Loucy (cell line): ENCODE data around the gene LTV1.
"Not testable (repeated sequence)": the region's sequence is repeated elsewhere in the genome, so short reads cannot be mapped to it uniquely, and the experiment has no call there.

Experiments
- H2AFZ ChIP-seq: fragments of 200-600 bp; sonication (generic); 2 replicates; pipeline ENCODE4 v1.6.0; 2016; ENCODE audit warnings: antibody characterized with exemption, mild to moderate bottlenecking, low read length, moderate library complexity
- H3F3A ChIP-seq: fragments of 200-600 bp; 2 replicates; pipeline ENCODE4 v1.6.0; 2016; ENCODE audit warnings: antibody characterized with exemption, low read depth, mild to moderate bottlenecking
- H3K27me3 ChIP-seq: fragments of 200-600 bp; sonication (generic); 2 replicates; pipeline ENCODE4 v1.6.1; 2014; ENCODE audit warnings: low read length, mild to moderate bottlenecking; ENCODE audit not compliant: insufficient read depth, poor library complexity, severe bottlenecking
- H3K36me3 ChIP-seq: fragments of 200-600 bp; sonication (generic); 2 replicates; pipeline ENCODE4 v1.6.1; 2016; ENCODE audit warnings: low read length; ENCODE audit not compliant: insufficient read depth
- H3K4me1 ChIP-seq: fragments of 200-600 bp; sonication (generic); 2 replicates; pipeline ENCODE4 v1.5.1; 2014; ENCODE audit warnings: low read length, mild to moderate bottlenecking; ENCODE audit not compliant: insufficient read depth, poor library complexity, severe bottlenecking
- H3K4me2 ChIP-seq: fragments of 200-600 bp; sonication (generic); 2 replicates; pipeline ENCODE4 v1.6.0; 2014; ENCODE audit warnings: antibody characterized with exemption, low read length, low read depth, mild to moderate bottlenecking; ENCODE audit not compliant: poor library complexity, severe bottlenecking
- H3K4me3 ChIP-seq: fragments of 200-600 bp; sonication (generic); 2 replicates; pipeline ENCODE4 v1.5.1; 2014; ENCODE audit warnings: low read length, mild to moderate bottlenecking, mixed read lengths; ENCODE audit not compliant: poor library complexity, severe bottlenecking
- H3K79me2 ChIP-seq: fragments of 200-600 bp; sonication (generic); 2 replicates; pipeline ENCODE4 v1.6.1; 2014; ENCODE audit warnings: low read length; ENCODE audit not compliant: insufficient read depth
- H3K9ac ChIP-seq: fragments of 200-600 bp; sonication (generic); 2 replicates; pipeline ENCODE4 v1.6.0; 2014; ENCODE audit warnings: mild to moderate bottlenecking, low read depth, low read length, moderate library complexity; ENCODE audit not compliant: poor library complexity, severe bottlenecking
- H3K9me2 ChIP-seq: fragments of 200-600 bp; sonication (generic); replicated peaks from 2 replicates; pipeline ENCODE4 v1.6.1; 2016; ENCODE audit warnings: low read depth, low read length, mixed read lengths
- H3K9me3 ChIP-seq: fragments of 200-600 bp; sonication (generic); 2 replicates; pipeline ENCODE4 v1.6.1; 2014; ENCODE audit warnings: mild to moderate bottlenecking, antibody characterized with exemption, low read length, low read depth; ENCODE audit not compliant: insufficient read depth
- H4K20me1 ChIP-seq: fragments of 200-600 bp; sonication (generic); 2 replicates; pipeline ENCODE4 v1.6.0; 2014; ENCODE audit warnings: antibody characterized with exemption, low read length, mild to moderate bottlenecking; ENCODE audit not compliant: insufficient read depth, poor library complexity, severe bottlenecking
- EZH2phosphoT487 ChIP-seq: fragments of 200-600 bp; IDR thresholded peaks from 2 replicates; pipeline ENCODE4 v1.6.1; 2018; ENCODE audit warnings: antibody characterized with exemption, mild to moderate bottlenecking, moderate library complexity, borderline replicate concordance
- TF ChIP-seq, protein P1 (sequence below): fragments of 200-600 bp; sonication (generic); conservative IDR thresholded peaks from 2 replicates; pipeline ENCODE4 v1.5.1; 2014; ENCODE audit warnings: mild to moderate bottlenecking, antibody characterized with exemption, low read length

LTV1 gene

DNA sequence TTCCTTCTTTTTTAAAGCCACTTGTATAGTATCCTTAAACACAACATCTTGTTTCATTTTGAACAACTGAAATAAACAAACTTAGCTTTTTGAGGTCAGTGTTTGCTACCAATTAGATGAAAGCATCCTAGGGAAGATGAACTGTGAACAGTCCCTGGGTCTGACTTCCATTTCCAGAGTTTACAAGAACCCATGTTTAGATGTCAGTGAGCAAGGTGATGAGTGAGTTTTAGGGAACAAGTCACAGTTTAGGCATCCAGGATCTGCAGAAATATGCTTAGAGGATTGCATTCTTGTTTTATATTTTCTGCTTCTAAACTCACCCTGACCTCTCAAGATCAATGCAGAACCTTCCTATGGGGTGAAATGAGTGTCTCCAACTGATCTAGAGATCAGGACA, 24.1 kb downstream of the LTV1 start:
- H3K79me2 ChIP-seq = no peaks in the 10 kb centered on the region
- H3K36me3 ChIP-seq = peaks cover 30% of the 10 kb centered on the region
- no peaks in the 10 kb centered on the region for H4K20me1 ChIP-seq
- TF ChIP-seq, protein P1, sequence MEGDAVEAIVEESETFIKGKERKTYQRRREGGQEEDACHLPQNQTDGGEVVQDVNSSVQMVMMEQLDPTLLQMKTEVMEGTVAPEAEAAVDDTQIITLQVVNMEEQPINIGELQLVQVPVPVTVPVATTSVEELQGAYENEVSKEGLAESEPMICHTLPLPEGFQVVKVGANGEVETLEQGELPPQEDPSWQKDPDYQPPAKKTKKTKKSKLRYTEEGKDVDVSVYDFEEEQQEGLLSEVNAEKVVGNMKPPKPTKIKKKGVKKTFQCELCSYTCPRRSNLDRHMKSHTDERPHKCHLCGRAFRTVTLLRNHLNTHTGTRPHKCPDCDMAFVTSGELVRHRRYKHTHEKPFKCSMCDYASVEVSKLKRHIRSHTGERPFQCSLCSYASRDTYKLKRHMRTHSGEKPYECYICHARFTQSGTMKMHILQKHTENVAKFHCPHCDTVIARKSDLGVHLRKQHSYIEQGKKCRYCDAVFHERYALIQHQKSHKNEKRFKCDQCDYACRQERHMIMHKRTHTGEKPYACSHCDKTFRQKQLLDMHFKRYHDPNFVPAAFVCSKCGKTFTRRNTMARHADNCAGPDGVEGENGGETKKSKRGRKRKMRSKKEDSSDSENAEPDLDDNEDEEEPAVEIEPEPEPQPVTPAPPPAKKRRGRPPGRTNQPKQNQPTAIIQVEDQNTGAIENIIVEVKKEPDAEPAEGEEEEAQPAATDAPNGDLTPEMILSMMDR = no peak
- no peak for TF ChIP-seq EZH2phosphoT487
- H3K9ac ChIP-seq = no peak overlapping the region
- H3F3A ChIP-seq = no peaks in the 10 kb centered on the region
- H3K9me3 ChIP-seq = no peaks in the 10 kb centered on the region
- H3K4me2 ChIP-seq = no peak overlapping the region
- no peaks in the 10 kb centered on the region for H3K4me1 ChIP-seq
- H3K4me3 ChIP-seq = no peak overlapping the region
- no peaks in the 10 kb centered on the region for H3K27me3 ChIP-seq
- no peak overlapping the region for H2AFZ ChIP-seq
- H3K9me2 ChIP-seq = no peaks in the 10 kb centered on the region

DNA sequence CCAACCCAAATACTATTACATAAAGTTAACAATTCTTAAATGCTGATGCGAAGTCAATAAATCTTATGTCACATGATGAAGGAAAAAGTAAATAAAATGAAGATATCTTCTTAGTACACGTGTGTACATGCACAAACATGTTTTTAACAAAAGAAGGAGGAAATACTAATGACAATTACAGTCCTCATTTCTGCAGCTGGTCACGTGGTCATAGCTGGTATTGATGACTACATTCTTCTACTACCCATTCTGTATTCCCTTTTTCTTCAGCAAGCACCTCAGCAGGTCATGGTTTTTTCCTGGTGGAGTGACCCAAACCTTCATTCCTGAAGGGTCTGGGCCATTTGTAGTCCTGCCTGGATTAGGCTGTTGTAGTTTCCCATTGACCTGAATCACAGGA, 25.7 kb downstream of the LTV1 start:
- not testable (repeated sequence) for H3K4me3 ChIP-seq, H4K20me1 ChIP-seq, H3K4me2 ChIP-seq, H3K9me2 ChIP-seq, H3K9me3 ChIP-seq, H3K9ac ChIP-seq, H3K79me2 ChIP-seq, H3K27me3 ChIP-seq, H3F3A ChIP-seq, H3K4me1 ChIP-seq, H2AFZ ChIP-seq
- peaks cover 16% of the 10 kb centered on the region; the same call in 1 of the 2 replicates for H3K36me3 ChIP-seq

DNA sequence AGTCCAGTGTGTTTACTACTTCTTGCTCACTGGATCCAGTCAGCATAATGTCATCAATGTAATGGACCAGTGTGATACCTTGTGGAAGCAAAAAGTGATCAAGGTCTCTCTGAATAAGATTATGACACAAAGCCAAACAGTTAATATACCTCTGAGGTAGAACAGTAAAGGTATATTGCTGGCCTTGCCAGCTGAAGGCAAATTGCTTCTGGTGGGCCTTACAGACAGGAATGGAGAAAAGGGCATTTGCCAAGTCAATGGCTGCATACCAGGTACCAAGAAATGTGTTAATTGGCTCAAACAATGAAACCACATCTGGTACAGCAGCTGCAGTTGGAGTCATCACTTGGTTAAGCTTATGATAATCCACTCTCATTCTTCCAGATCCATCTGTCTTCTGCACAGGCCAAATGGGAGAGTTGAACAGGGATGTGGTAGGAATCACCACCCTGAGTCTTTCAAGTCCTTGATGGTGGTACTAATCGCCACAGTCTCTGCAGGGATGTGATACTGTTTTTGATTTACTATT, 28.1 kb downstream of the LTV1 start:
- not testable (repeated sequence) for H3K36me3 ChIP-seq, H2AFZ ChIP-seq, H3F3A ChIP-seq, H3K4me2 ChIP-seq, H3K4me3 ChIP-seq, H3K4me1 ChIP-seq, H3K9ac ChIP-seq, H3K9me2 ChIP-seq, H3K79me2 ChIP-seq, H3K9me3 ChIP-seq, H4K20me1 ChIP-seq, H3K27me3 ChIP-seq

DNA sequence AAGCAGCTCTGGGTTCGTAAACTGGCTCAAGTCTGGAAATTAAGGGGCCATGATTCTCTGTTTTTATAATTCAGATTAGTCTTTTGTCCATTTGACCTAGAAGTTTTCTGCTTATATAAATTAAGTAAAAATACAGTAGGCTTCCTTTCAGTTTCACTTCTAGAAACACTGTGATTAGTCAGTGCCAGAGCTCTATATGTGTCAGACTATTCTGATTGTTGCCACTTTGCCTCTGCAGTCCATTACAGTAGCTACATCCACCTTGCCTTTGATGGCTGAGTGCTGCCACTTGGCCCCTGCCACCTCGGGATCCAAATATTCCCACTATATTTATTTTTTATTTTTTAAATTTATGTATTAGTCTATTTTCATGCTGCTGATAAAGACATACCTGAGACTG, 29.1 kb downstream of the LTV1 start:
- TF ChIP-seq EZH2phosphoT487 = no peak
- TF ChIP-seq, protein P1 = no peak

DNA sequence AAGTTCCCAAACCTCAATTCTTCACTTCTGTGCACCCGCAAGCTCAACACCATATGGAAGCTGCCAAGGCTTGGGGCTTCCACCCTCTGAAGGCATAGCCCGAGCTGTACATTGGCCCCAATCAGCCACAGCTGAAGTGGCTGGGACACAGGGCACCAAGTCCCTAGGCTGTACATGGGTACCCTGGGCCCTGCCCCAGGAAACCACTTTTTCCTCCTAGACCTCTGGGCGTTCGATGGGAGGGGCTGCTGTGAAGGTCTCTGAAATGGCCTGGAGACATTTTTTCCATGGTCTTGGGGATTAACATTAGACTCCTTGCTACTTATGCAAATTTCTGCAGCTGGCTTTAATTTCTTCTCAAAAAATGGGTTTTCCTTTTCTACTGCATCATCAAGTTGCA, 30.5 kb downstream of the LTV1 start:
- not testable (repeated sequence) for H3K4me2 ChIP-seq, H3K4me1 ChIP-seq, H3K9me3 ChIP-seq, H3K9me2 ChIP-seq, H3K36me3 ChIP-seq, H3K27me3 ChIP-seq, H3K9ac ChIP-seq, H3K4me3 ChIP-seq, H4K20me1 ChIP-seq, H3F3A ChIP-seq, H3K79me2 ChIP-seq, H2AFZ ChIP-seq

More for the DNA sequence above, 29.1 kb downstream of the LTV1 start:
- no peak overlapping the region for H3K9ac ChIP-seq
- H3K9me2 ChIP-seq = no peaks in the 10 kb centered on the region
- no peaks in the 10 kb centered on the region for H3K36me3 ChIP-seq
- H2AFZ ChIP-seq = no peak overlapping the region
- H3F3A ChIP-seq = no peaks in the 10 kb centered on the region
- H3K4me3 ChIP-seq = no peak overlapping the region
- no peaks in the 10 kb centered on the region for H3K4me1 ChIP-seq
- no peaks in the 10 kb centered on the region for H3K79me2 ChIP-seq
- no peaks in the 10 kb centered on the region for H4K20me1 ChIP-seq
- no peak overlapping the region for H3K4me2 ChIP-seq
- no peaks in the 10 kb centered on the region for H3K9me3 ChIP-seq
- no peaks in the 10 kb centered on the region for H3K27me3 ChIP-seq

DNA sequence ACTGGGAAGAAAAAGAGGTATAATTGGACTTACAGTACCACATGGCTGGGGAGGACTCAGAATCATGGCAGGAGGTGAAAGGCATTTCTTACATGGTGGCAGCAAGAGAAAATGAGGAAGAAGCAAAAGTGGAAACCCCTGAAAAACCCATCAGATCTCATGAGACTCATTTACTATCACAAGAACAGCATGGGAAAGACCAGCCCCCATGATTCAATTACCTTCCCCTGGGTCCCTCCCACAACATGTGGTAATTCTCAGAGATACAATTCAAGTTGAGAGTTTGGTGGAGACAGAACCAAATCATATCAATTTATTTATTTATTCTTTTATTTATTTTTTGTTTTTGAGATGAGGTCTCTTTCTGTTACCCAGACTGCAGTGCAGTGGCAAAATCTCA, 31.4 kb downstream of the LTV1 start:
- not testable (repeated sequence) for H3K79me2 ChIP-seq, H3K27me3 ChIP-seq, H3K9me3 ChIP-seq, H3K4me2 ChIP-seq, H3K9me2 ChIP-seq, H3K4me1 ChIP-seq, H2AFZ ChIP-seq, H3F3A ChIP-seq, H3K4me3 ChIP-seq, H3K9ac ChIP-seq, H4K20me1 ChIP-seq, H3K36me3 ChIP-seq
